Measurements from ENCODE around the gene XIRP1. TPM values are rescaled to one million over a fixed set of nuclear protein-coding genes. Genes with fewer than 3 reads are reported as not detected.

The XIRP1 gene
- total RNA-seq, 1 donor from 2014 or later: not detected

DNA sequence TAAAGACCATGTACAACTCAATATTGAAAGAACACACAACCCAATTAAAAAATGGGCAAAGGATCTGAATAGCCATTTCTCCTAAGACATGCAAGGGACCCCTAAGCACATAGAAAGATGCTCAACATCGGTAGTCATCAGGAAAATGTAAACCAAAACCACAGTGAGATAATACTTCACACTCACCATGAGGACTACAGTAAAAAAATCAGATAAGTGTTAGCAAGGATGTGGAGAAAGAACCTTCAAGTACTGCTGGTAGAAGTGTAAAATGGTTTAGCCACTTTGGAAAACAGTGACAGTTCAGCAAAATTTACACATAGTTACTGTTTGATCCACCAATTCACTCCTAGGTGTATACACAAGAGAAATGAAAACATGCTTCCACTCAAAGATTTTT, 30.1 kb upstream of the XIRP1 start:
- Mint-ChIP-seq H3K27me3 (ENCODE audit: low read depth) (peaks cover 42% of the 10 kb centered on the region), H3K27ac (ENCODE audit: unreplicated experiment) (no peak overlapping the region), H3K4me3 (no peak overlapping the region), H3K36me3 (ENCODE audit: low read depth) (no peaks in the 10 kb centered on the region), H3K4me1 (no peaks in the 10 kb centered on the region), H3K9me3 (no peaks in the 10 kb centered on the region)
- TF ChIP-seq, protein P1, sequence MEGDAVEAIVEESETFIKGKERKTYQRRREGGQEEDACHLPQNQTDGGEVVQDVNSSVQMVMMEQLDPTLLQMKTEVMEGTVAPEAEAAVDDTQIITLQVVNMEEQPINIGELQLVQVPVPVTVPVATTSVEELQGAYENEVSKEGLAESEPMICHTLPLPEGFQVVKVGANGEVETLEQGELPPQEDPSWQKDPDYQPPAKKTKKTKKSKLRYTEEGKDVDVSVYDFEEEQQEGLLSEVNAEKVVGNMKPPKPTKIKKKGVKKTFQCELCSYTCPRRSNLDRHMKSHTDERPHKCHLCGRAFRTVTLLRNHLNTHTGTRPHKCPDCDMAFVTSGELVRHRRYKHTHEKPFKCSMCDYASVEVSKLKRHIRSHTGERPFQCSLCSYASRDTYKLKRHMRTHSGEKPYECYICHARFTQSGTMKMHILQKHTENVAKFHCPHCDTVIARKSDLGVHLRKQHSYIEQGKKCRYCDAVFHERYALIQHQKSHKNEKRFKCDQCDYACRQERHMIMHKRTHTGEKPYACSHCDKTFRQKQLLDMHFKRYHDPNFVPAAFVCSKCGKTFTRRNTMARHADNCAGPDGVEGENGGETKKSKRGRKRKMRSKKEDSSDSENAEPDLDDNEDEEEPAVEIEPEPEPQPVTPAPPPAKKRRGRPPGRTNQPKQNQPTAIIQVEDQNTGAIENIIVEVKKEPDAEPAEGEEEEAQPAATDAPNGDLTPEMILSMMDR (conservative IDR thresholded peaks at IDR 0.05): no peak
- DNase-seq (ENCODE audit: low read depth, low spot score): no peak

DNA sequence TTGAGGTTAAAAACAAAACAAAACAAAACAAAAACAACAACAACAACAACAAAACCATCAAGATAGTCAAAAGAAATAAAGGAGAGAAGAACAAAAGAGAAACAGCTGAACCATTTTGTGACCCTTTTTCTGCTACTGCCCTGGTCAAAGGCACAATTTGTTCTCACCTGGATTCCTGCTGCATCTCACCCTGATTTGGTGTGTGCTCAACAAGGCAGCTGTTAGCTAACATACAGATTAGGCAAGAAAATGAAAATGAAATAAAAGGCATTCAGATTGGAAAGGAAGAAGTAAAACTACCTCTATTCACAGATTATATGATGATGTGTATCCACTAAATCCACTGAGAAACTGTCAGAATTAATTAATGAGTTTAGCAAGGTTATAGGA, 28.7 kb upstream of the XIRP1 start:
- DNase-seq (ENCODE audit: low read depth, low spot score): no peak
- Mint-ChIP-seq H3K27ac (ENCODE audit: unreplicated experiment) (no peak overlapping the region), H3K27me3 (ENCODE audit: low read depth) (peaks cover 44% of the 10 kb centered on the region), H3K4me1 (no peaks in the 10 kb centered on the region), H3K4me3 (no peak overlapping the region), H3K9me3 (no peaks in the 10 kb centered on the region), H3K36me3 (ENCODE audit: low read depth) (no peaks in the 10 kb centered on the region)
- TF ChIP-seq, protein P1 (conservative IDR thresholded peaks at IDR 0.05): no peak

DNA sequence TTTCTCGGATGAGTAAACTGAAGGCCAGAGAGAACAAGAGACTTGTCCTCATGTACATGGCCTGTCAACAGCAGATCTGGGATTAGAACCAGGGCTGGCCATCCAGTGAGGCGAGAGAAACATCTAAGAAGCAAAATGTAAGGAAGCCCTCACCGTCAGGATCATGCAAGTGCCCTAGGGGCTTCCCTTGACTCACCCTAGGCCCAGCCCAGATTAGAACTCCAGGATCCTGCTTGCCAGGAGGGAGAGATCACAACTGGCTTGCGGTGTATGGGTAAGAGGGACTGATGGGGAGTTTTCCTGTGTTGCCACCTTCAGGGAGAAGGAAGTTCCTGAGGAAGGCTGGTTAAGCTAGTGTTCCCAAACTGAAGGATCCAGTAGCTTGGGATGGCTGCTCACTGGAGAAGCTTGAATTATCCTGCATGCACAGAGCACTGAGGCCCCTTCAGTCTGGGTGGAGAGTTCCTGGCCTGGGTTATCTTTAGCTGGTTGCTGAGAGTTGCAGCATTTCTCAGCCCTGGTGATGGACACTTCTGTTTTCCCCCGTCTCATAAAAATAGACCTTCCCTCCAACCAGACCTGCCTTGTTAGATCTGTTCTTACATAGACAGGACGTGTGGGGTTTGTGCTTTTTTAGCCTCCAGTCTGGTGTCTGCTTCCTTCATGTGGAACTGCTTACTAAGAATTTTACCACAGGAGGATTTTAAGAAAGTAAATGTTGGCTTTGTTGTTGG, 28.2 kb upstream of the XIRP1 start:
- Mint-ChIP-seq H3K4me1 (no peaks in the 10 kb centered on the region), H3K27ac (ENCODE audit: unreplicated experiment) (no peak overlapping the region), H3K4me3 (no peak overlapping the region), H3K9me3 (no peaks in the 10 kb centered on the region), H3K36me3 (ENCODE audit: low read depth) (no peaks in the 10 kb centered on the region), H3K27me3 (ENCODE audit: low read depth) (peaks cover 39% of the 10 kb centered on the region)
- DNase-seq (ENCODE audit: low read depth, low spot score): no peak
- TF ChIP-seq, protein P1 (conservative IDR thresholded peaks at IDR 0.05): no peak

DNA sequence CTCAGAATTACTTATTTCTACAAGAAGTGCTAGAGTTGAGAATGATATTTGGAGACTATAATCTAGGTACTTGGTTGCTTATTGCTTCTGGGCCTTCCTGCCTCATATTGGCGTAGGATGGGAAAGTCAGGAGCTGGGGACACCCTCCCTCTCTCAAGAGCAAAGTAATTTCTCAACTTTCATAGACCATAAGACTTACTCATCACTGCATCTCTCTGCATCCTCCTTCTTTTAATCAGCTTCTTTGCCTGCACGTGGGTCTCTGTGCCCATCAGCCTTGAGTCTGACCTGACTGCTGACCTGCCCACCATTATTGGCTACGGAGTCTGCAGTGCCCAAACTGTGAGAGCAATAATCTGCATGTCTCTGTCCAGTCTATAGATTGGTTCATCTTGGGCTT, 27.3 kb upstream of the XIRP1 start:
- H3K27ac Mint-ChIP-seq (ENCODE audit: unreplicated experiment): no peak overlapping the region
- H3K4me1 Mint-ChIP-seq: no peaks in the 10 kb centered on the region
- TF ChIP-seq, protein P1 (conservative IDR thresholded peaks at IDR 0.05): no peak
- H3K27me3 Mint-ChIP-seq (ENCODE audit: low read depth): peaks cover 31% of the 10 kb centered on the region
- H3K4me3 Mint-ChIP-seq: no peak overlapping the region
- DNase-seq (ENCODE audit: low read depth, low spot score): no peak
- no peaks in the 10 kb centered on the region for H3K9me3 Mint-ChIP-seq
- H3K36me3 Mint-ChIP-seq (ENCODE audit: low read depth): no peaks in the 10 kb centered on the region

DNA sequence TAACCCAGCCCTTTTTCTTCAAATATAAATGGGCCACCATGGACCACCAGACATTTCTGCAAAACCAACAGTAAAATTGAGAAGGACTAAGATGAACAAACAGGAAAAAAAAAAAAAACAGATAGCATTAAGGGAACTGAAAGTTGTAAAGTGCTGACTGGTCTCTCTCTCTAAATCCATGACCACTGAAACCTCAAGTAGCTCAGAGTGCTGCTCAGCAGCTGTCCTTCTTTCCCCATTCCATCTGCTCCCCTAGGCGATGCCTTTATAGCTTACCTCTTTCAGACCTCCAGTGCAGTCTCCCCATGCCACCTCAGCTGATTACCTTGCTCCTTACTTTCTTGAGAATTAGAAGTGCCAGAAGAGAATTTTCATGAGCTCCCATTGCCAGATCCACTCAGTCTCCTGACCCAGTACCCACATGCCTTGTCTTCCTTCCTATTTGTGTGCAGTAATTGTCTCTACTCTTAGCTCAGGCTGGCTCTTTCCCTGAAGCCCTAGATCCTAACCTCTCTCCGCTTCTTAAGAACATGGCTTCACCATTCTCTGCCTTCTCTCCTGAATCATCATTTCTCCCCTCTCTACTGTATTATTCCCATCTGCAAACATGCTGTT, 23.9 kb upstream of the XIRP1 start:
- no peak overlapping the region for H3K27ac Mint-ChIP-seq (ENCODE audit: unreplicated experiment)
- TF ChIP-seq, protein P1 (conservative IDR thresholded peaks at IDR 0.05): no peak
- H3K9me3 Mint-ChIP-seq: no peaks in the 10 kb centered on the region
- H3K27me3 Mint-ChIP-seq (ENCODE audit: low read depth): peaks cover 10% of the 10 kb centered on the region
- no peak overlapping the region for H3K4me3 Mint-ChIP-seq
- no peaks in the 10 kb centered on the region for H3K36me3 Mint-ChIP-seq (ENCODE audit: low read depth)
- H3K4me1 Mint-ChIP-seq: no peaks in the 10 kb centered on the region
- no peak for DNase-seq (ENCODE audit: low read depth, low spot score)
